HL-60 (cell line): ENCODE results near the gene TMEM270.

ENCODE experiments used
- DNase-seq, 2 experiments: peaks; one replicate each; pipeline ENCODE4 v3.0.0-alpha.2; 2010 to 2020; ENCODE audit warnings: low read depth in 1 of 2, low spot score in 1 of 2
- H3K27ac ChIP-seq: fragments of 250-450 bp; sonication (Bioruptor Pico); replicated peaks from 2 replicates; pipeline ENCODE4 v1.5.1; 2020; ENCODE audit warnings: mild to moderate bottlenecking, moderate library complexity
- H3K27me3 ChIP-seq: fragments of 250-450 bp; sonication (Bioruptor Pico); 2 replicates; pipeline ENCODE4 v1.5.1; 2021; ENCODE audit warnings: mild to moderate bottlenecking, moderate library complexity; ENCODE audit not compliant: insufficient read depth, poor library complexity, severe bottlenecking
- H3K4me3 ChIP-seq: replicated peaks from 2 replicates; pipeline ENCODE4 v1.5.1; 2011; ENCODE audit warnings: mild to moderate bottlenecking, control low read depth, low read length; ENCODE audit not compliant: insufficient read depth
- GABPA ChIP-seq: IDR thresholded peaks from 2 replicates; pipeline ENCODE4 v1.6.1; 2012; ENCODE audit warnings: low read depth
- POLR2AphosphoS5 ChIP-seq: IDR thresholded peaks from 2 replicates; pipeline ENCODE4 v1.6.1; 2012; ENCODE audit warnings: low read depth
- SPI1 ChIP-seq: IDR thresholded peaks from 2 replicates; pipeline ENCODE4 v1.6.1; 2012; ENCODE audit warnings: low read depth, mild to moderate bottlenecking, borderline replicate concordance
- TF ChIP-seq, protein P1 (sequence below): IDR thresholded peaks from one replicate; pipeline ENCODE4 v1.5.1; 2011; ENCODE audit warnings: low read length, control low read depth, inconsistent platforms; ENCODE audit not compliant: insufficient read depth
- TF ChIP-seq, protein P2 (sequence below): IDR thresholded peaks from 2 replicates; pipeline ENCODE4 v1.6.1; 2012; ENCODE audit warnings: low read depth; ENCODE audit not compliant: insufficient replicate concordance

TMEM270 gene

DNA sequence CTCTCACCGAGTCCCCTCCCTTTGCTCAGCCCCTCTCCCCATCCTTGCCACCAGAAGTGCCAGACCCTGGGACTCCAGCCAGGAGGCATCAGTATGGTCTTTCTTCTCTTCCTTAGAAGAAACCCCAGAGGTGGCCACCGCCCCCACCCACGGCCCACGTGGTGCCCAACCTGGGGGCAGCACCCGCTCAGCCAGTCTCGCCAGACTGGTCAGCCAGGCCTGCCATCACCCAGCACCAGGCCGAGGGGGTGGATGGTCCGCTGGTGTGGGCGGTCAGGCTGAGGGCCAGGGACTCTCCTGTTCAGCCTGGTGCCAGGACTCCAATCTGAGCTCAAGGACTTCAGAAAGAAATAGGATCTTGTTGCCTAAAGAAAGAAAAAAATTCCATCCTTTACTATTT is 36.0 kb upstream of the TMEM270 start:
- DNase-seq = no peak
- H3K27me3 ChIP-seq = no peaks in the 10 kb centered on the region
- no peak overlapping the region for H3K4me3 ChIP-seq
- TF ChIP-seq GABPA = no peak
- TF ChIP-seq, protein P1, sequence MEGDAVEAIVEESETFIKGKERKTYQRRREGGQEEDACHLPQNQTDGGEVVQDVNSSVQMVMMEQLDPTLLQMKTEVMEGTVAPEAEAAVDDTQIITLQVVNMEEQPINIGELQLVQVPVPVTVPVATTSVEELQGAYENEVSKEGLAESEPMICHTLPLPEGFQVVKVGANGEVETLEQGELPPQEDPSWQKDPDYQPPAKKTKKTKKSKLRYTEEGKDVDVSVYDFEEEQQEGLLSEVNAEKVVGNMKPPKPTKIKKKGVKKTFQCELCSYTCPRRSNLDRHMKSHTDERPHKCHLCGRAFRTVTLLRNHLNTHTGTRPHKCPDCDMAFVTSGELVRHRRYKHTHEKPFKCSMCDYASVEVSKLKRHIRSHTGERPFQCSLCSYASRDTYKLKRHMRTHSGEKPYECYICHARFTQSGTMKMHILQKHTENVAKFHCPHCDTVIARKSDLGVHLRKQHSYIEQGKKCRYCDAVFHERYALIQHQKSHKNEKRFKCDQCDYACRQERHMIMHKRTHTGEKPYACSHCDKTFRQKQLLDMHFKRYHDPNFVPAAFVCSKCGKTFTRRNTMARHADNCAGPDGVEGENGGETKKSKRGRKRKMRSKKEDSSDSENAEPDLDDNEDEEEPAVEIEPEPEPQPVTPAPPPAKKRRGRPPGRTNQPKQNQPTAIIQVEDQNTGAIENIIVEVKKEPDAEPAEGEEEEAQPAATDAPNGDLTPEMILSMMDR = no peak
- no peak for TF ChIP-seq POLR2AphosphoS5
- TF ChIP-seq, protein P2, sequence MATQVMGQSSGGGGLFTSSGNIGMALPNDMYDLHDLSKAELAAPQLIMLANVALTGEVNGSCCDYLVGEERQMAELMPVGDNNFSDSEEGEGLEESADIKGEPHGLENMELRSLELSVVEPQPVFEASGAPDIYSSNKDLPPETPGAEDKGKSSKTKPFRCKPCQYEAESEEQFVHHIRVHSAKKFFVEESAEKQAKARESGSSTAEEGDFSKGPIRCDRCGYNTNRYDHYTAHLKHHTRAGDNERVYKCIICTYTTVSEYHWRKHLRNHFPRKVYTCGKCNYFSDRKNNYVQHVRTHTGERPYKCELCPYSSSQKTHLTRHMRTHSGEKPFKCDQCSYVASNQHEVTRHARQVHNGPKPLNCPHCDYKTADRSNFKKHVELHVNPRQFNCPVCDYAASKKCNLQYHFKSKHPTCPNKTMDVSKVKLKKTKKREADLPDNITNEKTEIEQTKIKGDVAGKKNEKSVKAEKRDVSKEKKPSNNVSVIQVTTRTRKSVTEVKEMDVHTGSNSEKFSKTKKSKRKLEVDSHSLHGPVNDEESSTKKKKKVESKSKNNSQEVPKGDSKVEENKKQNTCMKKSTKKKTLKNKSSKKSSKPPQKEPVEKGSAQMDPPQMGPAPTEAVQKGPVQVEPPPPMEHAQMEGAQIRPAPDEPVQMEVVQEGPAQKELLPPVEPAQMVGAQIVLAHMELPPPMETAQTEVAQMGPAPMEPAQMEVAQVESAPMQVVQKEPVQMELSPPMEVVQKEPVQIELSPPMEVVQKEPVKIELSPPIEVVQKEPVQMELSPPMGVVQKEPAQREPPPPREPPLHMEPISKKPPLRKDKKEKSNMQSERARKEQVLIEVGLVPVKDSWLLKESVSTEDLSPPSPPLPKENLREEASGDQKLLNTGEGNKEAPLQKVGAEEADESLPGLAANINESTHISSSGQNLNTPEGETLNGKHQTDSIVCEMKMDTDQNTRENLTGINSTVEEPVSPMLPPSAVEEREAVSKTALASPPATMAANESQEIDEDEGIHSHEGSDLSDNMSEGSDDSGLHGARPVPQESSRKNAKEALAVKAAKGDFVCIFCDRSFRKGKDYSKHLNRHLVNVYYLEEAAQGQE = no peak
- no peak for TF ChIP-seq SPI1
- no peak overlapping the region for H3K27ac ChIP-seq

DNA sequence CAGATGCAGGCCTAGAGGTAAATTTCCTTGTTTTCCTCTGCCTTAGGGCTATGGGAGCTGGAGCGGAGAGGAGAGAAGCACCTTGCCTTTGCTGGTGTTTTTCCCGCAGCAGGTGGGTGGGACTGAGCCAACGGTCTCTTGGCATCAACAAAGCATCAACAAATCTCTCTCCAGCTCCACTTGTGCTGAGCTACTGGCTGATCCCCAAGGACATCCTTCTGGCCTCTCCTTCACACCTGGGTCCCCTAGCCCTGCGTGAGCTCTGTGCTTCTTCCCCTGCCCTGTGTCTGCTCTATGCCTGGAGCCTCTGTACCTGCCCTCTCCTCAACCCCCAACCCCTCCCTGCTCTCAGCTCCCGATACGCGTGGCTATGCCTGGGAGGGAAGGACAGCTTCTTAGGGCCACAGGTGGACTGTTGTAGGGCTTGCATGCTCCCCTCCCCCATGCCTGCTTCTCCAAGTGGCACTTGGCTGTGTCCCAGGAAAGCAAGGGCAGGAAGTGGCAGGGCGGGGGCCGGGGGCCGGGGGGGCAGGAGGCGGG is 33.3 kb upstream of the TMEM270 start:
- Histone ChIP-seq H3K27me3 (no peaks in the 10 kb centered on the region), H3K27ac (no peak overlapping the region), H3K4me3 (no peak overlapping the region)
- peak in 1 of 2 experiments; percentile 54 for DNase-seq
- peak; percentile 22; the same call in 1 of the 2 replicates for TF ChIP-seq POLR2AphosphoS5
- TF ChIP-seq, protein P1 = no peak

DNA sequence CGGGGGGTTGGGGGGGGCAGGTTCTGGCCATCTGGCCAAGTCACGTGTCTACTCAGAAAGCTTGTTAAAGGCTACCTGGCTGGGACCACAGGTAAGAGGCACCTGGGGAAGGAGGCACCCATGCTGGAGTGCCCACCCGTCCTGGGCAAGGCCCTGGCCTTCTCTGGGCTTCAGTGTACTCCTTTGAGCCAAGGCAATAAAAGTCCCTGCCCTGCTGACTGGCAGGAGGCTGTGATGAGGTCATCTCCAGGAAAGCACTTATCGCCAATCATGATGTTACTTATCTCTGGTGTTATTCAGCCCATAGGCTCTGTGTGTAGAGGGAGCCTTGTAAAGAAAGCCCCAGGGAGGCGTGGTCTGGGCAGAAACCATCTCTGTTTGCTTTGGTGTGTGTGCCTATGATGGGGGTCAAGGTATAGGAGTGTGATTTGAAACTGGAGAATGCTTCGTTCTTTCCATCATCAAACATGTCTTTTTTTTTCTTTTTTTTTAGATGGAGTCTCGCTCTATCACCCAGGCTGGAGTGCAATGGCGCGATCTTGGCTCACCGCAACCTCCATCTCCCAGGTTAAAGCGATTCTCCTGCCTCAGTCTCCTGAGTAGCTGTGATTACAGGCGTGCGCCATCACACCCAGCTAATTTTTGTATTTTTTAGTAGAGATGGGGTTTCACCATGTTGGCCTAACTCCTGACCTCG is 32.7 kb upstream of the TMEM270 start:
- no peak overlapping the region for H3K27ac ChIP-seq
- no peak overlapping the region for H3K4me3 ChIP-seq
- TF ChIP-seq, protein P1 = no peak
- TF ChIP-seq GABPA (no peak), POLR2AphosphoS5 (no peak), SPI1 (no peak)
- TF ChIP-seq, protein P2 = no peak
- H3K27me3 ChIP-seq = no peaks in the 10 kb centered on the region
- DNase-seq = no peak

DNA sequence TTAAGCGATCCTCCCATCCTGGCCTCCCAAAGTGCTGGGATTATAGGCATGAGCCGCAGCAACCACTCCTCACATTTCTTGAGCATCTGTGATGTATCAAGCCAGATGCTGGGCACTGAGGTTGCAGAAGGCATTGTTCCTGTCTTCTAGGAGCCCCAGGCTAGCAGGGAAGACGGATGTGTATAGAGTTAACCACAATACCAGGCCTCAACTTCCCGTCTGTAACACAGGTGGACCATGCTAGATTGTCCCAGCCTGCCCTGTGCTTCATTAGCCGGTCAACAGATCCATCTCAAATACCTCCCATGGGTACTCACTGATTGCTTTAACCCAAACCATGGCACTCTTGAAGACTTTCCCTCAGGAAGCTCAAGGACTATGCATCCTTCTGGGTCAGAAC is 32.0 kb upstream of the TMEM270 start:
- DNase-seq = no peak
- no peak for TF ChIP-seq POLR2AphosphoS5
- TF ChIP-seq, protein P2 = no peak
- TF ChIP-seq, protein P1 = no peak
- no peak for TF ChIP-seq GABPA
- no peak overlapping the region for H3K27ac ChIP-seq
- H3K4me3 ChIP-seq = no peak overlapping the region
- no peaks in the 10 kb centered on the region for H3K27me3 ChIP-seq
